ENCODE data around the gene TAS2R14. TPM values are rescaled to one million over a fixed set of nuclear protein-coding genes. Genes with fewer than 3 reads are reported as not detected.

The TAS2R14 gene
- polyA plus RNA-seq, 2 of the 4 experiments (the other 2 are of a cell fraction): 0.80 to 4.1 TPM

DNA sequence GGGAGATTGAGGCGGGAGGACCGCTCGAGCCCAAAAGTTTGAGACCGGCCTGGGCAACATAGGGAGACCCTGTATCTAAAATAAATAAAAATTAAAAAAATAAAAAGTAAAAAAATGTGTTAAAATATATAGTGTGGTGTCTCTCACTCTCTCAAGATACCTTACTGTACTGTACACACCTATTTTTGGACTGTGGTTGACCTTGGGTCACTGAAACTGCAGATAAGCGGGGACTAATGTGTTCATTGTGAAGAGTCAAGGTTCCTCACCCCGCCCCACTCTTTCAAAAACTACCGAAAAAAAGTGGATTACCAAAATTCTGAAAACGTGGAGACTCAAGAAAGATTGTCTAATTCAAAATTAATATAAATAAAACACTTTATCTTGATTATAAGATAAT lies 28.7 kb downstream of the TAS2R14 start:
- Histone ChIP-seq H3K27ac (no peak overlapping the region), H3K4me1 (no peaks in the 10 kb centered on the region), H3K9me3 (peaks cover 1% of the 10 kb centered on the region; the same call in 1 of the 3 replicates), H3K4me3 (no peak overlapping the region), H3K4me2 (no peak overlapping the region)
- CTCF ChIA-PET: no interaction called here
- TF ChIP-seq MAFK (IDR thresholded peaks at IDR 0.05; ENCODE audit: partially characterized antibody) (no peak), CEBPB (IDR thresholded peaks at IDR 0.05) (no peak), EP300 (IDR thresholded peaks at IDR 0.05) (no peak), HOXB13 (CRISPR knock-in tag; IDR thresholded peaks at IDR 0.05; ENCODE audit: low read depth) (no peak), HOXA7 (CRISPR knock-in tag; IDR thresholded peaks at IDR 0.05) (no peak), CHD4 (IDR thresholded peaks at IDR 0.05; ENCODE audit: borderline replicate concordance) (no peak), ZFP36 (IDR thresholded peaks at IDR 0.05; ENCODE audit: borderline replicate concordance, partially characterized antibody) (no peak), POLR2AphosphoS2 (conservative IDR thresholded peaks at IDR 0.05; ENCODE audit: low read length) (no peak), EHF (CRISPR knock-in tag; IDR thresholded peaks at IDR 0.05) (no peak), CBX2 (IDR thresholded peaks at IDR 0.05; ENCODE audit: borderline replicate concordance, low read depth) (no peak), EHMT2 (IDR thresholded peaks at IDR 0.05; ENCODE audit: low read depth) (no peak), FOXS1 (CRISPR knock-in tag; IDR thresholded peaks at IDR 0.05) (no peak)
- TF ChIP-seq, protein P1, sequence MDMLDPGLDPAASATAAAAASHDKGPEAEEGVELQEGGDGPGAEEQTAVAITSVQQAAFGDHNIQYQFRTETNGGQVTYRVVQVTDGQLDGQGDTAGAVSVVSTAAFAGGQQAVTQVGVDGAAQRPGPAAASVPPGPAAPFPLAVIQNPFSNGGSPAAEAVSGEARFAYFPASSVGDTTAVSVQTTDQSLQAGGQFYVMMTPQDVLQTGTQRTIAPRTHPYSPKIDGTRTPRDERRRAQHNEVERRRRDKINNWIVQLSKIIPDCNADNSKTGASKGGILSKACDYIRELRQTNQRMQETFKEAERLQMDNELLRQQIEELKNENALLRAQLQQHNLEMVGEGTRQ (IDR thresholded peaks at IDR 0.05): no peak
- TF ChIP-seq, protein P2, sequence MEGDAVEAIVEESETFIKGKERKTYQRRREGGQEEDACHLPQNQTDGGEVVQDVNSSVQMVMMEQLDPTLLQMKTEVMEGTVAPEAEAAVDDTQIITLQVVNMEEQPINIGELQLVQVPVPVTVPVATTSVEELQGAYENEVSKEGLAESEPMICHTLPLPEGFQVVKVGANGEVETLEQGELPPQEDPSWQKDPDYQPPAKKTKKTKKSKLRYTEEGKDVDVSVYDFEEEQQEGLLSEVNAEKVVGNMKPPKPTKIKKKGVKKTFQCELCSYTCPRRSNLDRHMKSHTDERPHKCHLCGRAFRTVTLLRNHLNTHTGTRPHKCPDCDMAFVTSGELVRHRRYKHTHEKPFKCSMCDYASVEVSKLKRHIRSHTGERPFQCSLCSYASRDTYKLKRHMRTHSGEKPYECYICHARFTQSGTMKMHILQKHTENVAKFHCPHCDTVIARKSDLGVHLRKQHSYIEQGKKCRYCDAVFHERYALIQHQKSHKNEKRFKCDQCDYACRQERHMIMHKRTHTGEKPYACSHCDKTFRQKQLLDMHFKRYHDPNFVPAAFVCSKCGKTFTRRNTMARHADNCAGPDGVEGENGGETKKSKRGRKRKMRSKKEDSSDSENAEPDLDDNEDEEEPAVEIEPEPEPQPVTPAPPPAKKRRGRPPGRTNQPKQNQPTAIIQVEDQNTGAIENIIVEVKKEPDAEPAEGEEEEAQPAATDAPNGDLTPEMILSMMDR (IDR thresholded peaks at IDR 0.05): no peak
- TF ChIP-seq, protein P3, sequence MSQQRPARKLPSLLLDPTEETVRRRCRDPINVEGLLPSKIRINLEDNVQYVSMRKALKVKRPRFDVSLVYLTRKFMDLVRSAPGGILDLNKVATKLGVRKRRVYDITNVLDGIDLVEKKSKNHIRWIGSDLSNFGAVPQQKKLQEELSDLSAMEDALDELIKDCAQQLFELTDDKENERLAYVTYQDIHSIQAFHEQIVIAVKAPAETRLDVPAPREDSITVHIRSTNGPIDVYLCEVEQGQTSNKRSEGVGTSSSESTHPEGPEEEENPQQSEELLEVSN (IDR thresholded peaks at IDR 0.05; ENCODE audit: borderline replicate concordance, low read depth): no peak
- TF ChIP-seq, protein P4, sequence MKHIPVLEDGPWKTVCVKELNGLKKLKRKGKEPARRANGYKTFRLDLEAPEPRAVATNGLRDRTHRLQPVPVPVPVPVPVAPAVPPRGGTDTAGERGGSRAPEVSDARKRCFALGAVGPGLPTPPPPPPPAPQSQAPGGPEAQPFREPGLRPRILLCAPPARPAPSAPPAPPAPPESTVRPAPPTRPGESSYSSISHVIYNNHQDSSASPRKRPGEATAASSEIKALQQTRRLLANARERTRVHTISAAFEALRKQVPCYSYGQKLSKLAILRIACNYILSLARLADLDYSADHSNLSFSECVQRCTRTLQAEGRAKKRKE (CRISPR knock-in tag; IDR thresholded peaks at IDR 0.05; ENCODE audit: low read depth): no peak
- TF ChIP-seq, protein P5, sequence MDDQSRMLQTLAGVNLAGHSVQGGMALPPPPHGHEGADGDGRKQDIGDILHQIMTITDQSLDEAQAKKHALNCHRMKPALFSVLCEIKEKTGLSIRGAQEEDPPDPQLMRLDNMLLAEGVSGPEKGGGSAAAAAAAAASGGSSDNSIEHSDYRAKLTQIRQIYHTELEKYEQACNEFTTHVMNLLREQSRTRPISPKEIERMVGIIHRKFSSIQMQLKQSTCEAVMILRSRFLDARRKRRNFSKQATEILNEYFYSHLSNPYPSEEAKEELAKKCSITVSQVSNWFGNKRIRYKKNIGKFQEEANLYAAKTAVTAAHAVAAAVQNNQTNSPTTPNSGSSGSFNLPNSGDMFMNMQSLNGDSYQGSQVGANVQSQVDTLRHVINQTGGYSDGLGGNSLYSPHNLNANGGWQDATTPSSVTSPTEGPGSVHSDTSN (IDR thresholded peaks at IDR 0.05): no peak
- TF ChIP-seq, protein P6, sequence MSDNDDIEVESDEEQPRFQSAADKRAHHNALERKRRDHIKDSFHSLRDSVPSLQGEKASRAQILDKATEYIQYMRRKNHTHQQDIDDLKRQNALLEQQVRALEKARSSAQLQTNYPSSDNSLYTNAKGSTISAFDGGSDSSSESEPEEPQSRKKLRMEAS (IDR thresholded peaks at IDR 0.05): no peak
- TF ChIP-seq, protein P7, sequence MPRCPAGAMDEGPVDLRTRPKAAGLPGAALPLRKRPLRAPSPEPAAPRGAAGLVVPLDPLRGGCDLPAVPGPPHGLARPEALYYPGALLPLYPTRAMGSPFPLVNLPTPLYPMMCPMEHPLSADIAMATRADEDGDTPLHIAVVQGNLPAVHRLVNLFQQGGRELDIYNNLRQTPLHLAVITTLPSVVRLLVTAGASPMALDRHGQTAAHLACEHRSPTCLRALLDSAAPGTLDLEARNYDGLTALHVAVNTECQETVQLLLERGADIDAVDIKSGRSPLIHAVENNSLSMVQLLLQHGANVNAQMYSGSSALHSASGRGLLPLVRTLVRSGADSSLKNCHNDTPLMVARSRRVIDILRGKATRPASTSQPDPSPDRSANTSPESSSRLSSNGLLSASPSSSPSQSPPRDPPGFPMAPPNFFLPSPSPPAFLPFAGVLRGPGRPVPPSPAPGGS (IDR thresholded peaks at IDR 0.05): no peak
- TF ChIP-seq, protein P8, sequence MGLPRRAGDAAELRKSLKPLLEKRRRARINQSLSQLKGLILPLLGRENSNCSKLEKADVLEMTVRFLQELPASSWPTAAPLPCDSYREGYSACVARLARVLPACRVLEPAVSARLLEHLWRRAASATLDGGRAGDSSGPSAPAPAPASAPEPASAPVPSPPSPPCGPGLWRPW (IDR thresholded peaks at IDR 0.05): no peak
- FAIRE-seq: no peak
- DNase-seq (ENCODE audit: low read depth in 1 of 2, low spot score in 1 of 2): no peak
- ATAC-seq: no peak
- 78% methylated on average over 8 of the region's 8 CpGs for WGBS (ENCODE audit: missing lambda C conversion rate)
- POLR2A ChIA-PET: no interaction called here

DNA sequence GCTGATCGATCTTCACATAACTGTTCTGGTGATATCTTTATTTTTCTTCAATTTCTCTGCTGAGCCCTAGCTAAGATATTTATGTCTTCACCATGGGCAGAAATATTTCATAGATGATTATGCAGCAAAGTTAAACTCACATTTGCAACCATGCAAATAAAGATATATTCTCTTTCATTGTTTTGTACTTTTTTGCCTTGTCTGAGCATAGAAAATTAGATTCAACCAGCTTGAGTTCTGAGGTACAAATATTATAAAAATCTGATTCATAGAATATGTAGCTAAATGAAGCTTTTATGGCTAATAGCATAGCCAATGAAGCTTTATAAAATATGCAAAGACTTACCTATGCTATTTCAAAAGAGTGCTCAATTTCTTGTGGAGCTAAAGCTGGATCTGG lies 29.6 kb downstream of the TAS2R14 start, which contains the start of gene TAS2R13:
Gene TAS2R13, minus strand, starts transcription at position 101 of the 400 bp plus-strand sequence. CDS start 264 bp downstream, outside the sequence.
- no peak within 1 kb of the TSS for H3K4me3 ChIP-seq
- 96% methylated on average over 1 of the region's 1 CpG for WGBS (ENCODE audit: missing lambda C conversion rate)
- ChIA-PET CTCF (interaction anchor here (1.0 kb wide), 1 partner anchor 159 kb away, joined by 3 read pairs; no protein-coding TSS in a partner anchor), POLR2A (no interaction called here)
- H3K27ac ChIP-seq: no peak within 1 kb of the TSS
- FAIRE-seq (no peak), ATAC-seq (no peak), DNase-seq (ENCODE audit: low read depth in 1 of 2, low spot score in 1 of 2) (no peak)
- H3K4me1 ChIP-seq: no peaks in the 10 kb centered on the region
- H3K4me2 ChIP-seq: no peak within 1 kb of the TSS
- peaks cover 10% of the 10 kb centered on the region; the same call in 1 of the 3 replicates for H3K9me3 ChIP-seq
- TF ChIP-seq NR3C1 (IDR thresholded peaks at IDR 0.05) (no peak), GATA3 (IDR thresholded peaks at IDR 0.05; ENCODE audit: borderline replicate concordance) (no peak), ZC3H11A (IDR thresholded peaks at IDR 0.05) (no peak), POLR2A (IDR thresholded peaks at IDR 0.05; ENCODE audit: low read length) (no peak), NFE2L2 (conservative IDR thresholded peaks at IDR 0.05; ENCODE audit: low read length) (no peak), HEYL (CRISPR knock-in tag; IDR thresholded peaks at IDR 0.05) (no peak), MYC (IDR thresholded peaks at IDR 0.05; ENCODE audit: borderline replicate concordance, low read length) (no peak), HOXB13 (CRISPR knock-in tag; IDR thresholded peaks at IDR 0.05; ENCODE audit: low read depth) (no peak), CEBPB (IDR thresholded peaks at IDR 0.05) (no peak), RFX5 (IDR thresholded peaks at IDR 0.05) (no peak), CHD4 (IDR thresholded peaks at IDR 0.05; ENCODE audit: borderline replicate concordance) (no peak), BHLHE40 (IDR thresholded peaks at IDR 0.05; ENCODE audit: low read depth, low read length) (no peak)
- TF ChIP-seq, protein P2 (IDR thresholded peaks at IDR 0.05): no peak

All from A549 (cell line).